T-helper 2 cell (primary cell): ENCODE data around the gene GSTA1.
"Not testable (repeated sequence)": the region's sequence is repeated elsewhere in the genome, so short reads cannot be mapped to it uniquely, and the experiment has no call there.

Source experiments
- DNase-seq, 5 experiments: peaks; one replicate each; pipeline versions ENCODE4 v3.0.0 to v3.0.0-alpha.2; 2012 to 2022

Gene GSTA1

GRCh38 chr6:52802806-52803205 is 810 bp downstream of the GSTA1 start:
- DNase-seq = no peak

- no peak for DNase-seq
These were observed 2.3 kb downstream of the GSTA1 start for GRCh38 chr6:52801188-52801841.

- DNase-seq = not testable (repeated sequence)
These were observed 4.3 kb downstream of the GSTA1 start for GRCh38 chr6:52799272-52799671.

GRCh38 chr6:52794366-52794765 is 9.2 kb downstream of the GSTA1 start:
- not testable (repeated sequence) for DNase-seq

- no peak for DNase-seq
These were observed 12.8 kb downstream of the GSTA1 start for GRCh38 chr6:52790861-52791260.

GRCh38 chr6:52789658-52790057 is 14.0 kb downstream of the GSTA1 start:
- DNase-seq = not testable (repeated sequence)

- no peak for DNase-seq
These were observed 15.1 kb downstream of the GSTA1 start for GRCh38 chr6:52788478-52788877.

GRCh38 chr6:52787917-52788316 is 15.7 kb downstream of the GSTA1 start:
- no peak for DNase-seq

GRCh38 chr6:52786249-52786956 is 17.2 kb downstream of the GSTA1 start:
- DNase-seq = no peak

GRCh38 chr6:52782696-52783274 is 20.8 kb downstream of the GSTA1 start:
- DNase-seq = not testable (repeated sequence)

- not testable (repeated sequence) for DNase-seq
These were observed 21.4 kb downstream of the GSTA1 start for GRCh38 chr6:52782209-52782608.

GRCh38 chr6:52779237-52779636 is 24.4 kb downstream of the GSTA1 start:
- no peak for DNase-seq

GRCh38 chr6:52776711-52777351 is 26.8 kb downstream of the GSTA1 start:
- DNase-seq = not testable (repeated sequence)

GRCh38 chr6:52769399-52769798 is 34.2 kb downstream of the GSTA1 start:
- DNase-seq = not testable (repeated sequence)

GRCh38 chr6:52767658-52768057 is 36.0 kb downstream of the GSTA1 start:
- not testable (repeated sequence) for DNase-seq

- DNase-seq = not testable (repeated sequence)
These were observed 40.2 kb downstream of the GSTA1 start, which contains the start of gene GSTA2 for GRCh38 chr6:52763322-52763916. TSS of gene GSTA2 (minus strand) at chr6:52763475. CDS start at chr6:52757947, 5,528 bp downstream.

GRCh38 chr6:52761673-52762491 is 41.7 kb downstream of the GSTA1 start:
- DNase-seq = not testable (repeated sequence)

GRCh38 chr6:52760105-52760765 is 43.4 kb downstream of the GSTA1 start:
- DNase-seq = no peak

GRCh38 chr6:52759085-52759484 is 44.5 kb downstream of the GSTA1 start:
- DNase-seq = no peak

GRCh38 chr6:52757651-52758338 is 45.8 kb downstream of the GSTA1 start:
- not testable (repeated sequence) for DNase-seq

GRCh38 chr6:52754443-52754842 is 49.2 kb downstream of the GSTA1 start:
- no peak for DNase-seq
